Measurements from ENCODE around the gene SUPT20HL2. TPM values are rescaled to one million over a fixed set of nuclear protein-coding genes. Genes with fewer than 3 reads are reported as not detected.
"Not testable (repeated sequence)": the region's sequence is repeated elsewhere in the genome, so short reads cannot be mapped to it uniquely, and the experiment has no call there.

The SUPT20HL2 gene
- total and polyA plus RNA-seq, 4 donors, result not detected

DNA sequence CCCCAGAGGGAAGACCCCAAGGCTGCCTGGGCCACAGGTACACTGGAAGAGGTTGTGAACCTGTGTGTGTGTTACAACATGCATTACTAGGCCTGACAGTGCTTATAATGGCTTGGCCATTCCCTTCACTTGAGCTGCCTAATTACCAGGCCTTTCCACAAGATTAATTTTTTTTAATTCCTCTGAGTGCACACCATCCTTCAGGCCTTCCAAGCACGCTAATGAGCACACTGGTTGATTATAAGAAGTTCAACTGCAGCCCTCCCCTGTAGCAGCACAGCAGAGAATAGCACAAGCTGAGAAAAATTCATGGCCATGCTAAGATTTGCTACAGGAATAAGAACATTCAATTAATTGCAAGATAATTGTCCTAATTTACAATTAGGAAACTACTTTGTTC, 2.2 kb upstream of the SUPT20HL2 start (continued):
- TF ChIP-seq, protein P1, sequence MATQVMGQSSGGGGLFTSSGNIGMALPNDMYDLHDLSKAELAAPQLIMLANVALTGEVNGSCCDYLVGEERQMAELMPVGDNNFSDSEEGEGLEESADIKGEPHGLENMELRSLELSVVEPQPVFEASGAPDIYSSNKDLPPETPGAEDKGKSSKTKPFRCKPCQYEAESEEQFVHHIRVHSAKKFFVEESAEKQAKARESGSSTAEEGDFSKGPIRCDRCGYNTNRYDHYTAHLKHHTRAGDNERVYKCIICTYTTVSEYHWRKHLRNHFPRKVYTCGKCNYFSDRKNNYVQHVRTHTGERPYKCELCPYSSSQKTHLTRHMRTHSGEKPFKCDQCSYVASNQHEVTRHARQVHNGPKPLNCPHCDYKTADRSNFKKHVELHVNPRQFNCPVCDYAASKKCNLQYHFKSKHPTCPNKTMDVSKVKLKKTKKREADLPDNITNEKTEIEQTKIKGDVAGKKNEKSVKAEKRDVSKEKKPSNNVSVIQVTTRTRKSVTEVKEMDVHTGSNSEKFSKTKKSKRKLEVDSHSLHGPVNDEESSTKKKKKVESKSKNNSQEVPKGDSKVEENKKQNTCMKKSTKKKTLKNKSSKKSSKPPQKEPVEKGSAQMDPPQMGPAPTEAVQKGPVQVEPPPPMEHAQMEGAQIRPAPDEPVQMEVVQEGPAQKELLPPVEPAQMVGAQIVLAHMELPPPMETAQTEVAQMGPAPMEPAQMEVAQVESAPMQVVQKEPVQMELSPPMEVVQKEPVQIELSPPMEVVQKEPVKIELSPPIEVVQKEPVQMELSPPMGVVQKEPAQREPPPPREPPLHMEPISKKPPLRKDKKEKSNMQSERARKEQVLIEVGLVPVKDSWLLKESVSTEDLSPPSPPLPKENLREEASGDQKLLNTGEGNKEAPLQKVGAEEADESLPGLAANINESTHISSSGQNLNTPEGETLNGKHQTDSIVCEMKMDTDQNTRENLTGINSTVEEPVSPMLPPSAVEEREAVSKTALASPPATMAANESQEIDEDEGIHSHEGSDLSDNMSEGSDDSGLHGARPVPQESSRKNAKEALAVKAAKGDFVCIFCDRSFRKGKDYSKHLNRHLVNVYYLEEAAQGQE (IDR thresholded peaks at IDR 0.05), result no peak

DNA sequence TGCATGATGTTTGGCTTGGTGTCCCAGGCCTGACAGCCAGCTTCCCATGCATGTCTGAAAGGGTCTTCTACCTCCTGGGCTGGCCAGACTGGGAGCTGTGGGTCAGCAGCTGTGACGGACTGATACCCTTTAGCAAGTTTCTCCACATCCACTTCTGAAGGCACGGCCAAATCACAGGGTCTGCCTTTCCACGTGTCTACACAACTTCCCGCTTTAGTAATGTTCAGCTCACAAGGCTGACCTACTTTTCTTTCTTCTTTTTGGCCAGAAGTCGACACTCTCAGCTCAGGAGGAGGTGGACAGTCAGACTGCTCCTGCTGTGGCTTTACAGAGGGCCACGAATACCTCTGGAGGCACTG, 1.6 kb downstream of the SUPT20HL2 start:
- 87% methylated on average over 6 of the region's 6 CpGs for WGBS
- not testable (repeated sequence) for H3K27ac ChIP-seq (ENCODE audit: low read depth in 1 of 2, low read length in 2 of 2)

DNA sequence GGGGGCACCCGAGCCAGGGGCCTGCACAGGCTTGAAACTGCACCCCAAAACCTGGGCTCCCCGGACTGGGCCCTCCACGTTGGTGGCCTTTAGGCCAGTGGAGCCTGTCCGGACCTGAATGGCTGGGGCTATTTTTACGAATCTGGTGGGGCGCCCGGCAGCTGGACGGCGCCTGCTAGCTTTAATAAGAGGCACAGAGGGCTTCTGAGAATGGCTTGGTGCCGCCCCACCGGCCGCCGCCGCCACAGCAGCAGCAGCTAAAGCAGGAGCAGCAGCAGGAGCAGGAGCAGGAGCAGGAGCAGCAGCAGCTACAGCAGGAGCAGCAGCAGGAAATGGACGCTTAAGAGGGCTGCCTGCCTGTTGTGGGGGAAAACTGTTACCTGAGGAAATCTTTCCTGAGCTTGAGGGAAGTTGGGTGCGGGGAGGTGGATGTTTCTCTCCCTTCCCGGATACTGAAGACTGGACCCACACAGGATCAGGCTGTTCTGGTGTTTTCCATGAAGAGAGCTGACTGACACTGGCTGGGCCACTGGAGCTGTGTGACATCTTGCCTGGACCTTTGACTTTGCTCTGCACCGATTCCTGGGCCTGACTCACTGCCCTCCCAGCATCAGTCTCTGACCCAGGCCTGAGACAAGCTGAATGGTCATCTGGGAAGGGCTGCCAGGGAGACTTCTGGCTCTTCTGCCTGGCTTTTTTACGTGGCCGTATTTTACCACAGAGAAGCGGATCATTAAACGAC, 2.2 kb downstream of the SUPT20HL2 start:
- H3K4me3 ChIP-seq (ENCODE audit: low read depth in 1 of 3, low read length in 3 of 3); DNase-seq (ENCODE audit: low spot score); H3K4me1 ChIP-seq (ENCODE audit: control insufficient read depth in 4 of 4, insufficient read depth in 4 of 4, low read length in 3 of 4); H3K9ac ChIP-seq (ENCODE audit: low read depth in 1 of 2, low read length in 2 of 2); H3K36me3 ChIP-seq (ENCODE audit: control insufficient read depth in 4 of 4, insufficient read depth in 3 of 4, low read depth in 1 of 4, low read length in 3 of 4); H3K9me3 ChIP-seq (ENCODE audit: control insufficient read depth in 4 of 4, low read length in 3 of 4); H3K27ac ChIP-seq (ENCODE audit: low read depth in 1 of 2, low read length in 2 of 2); H3K27me3 ChIP-seq (ENCODE audit: control insufficient read depth in 4 of 4, insufficient read depth in 4 of 4, low read length in 3 of 4): not testable (repeated sequence)
- 89% methylated on average over 21 of the region's 22 CpGs for WGBS

More for the DNA sequence above, 1.6 kb downstream of the SUPT20HL2 start:
- DNase-seq (ENCODE audit: low spot score); H3K9me3 ChIP-seq (ENCODE audit: control insufficient read depth in 4 of 4, low read length in 3 of 4); H3K27me3 ChIP-seq (ENCODE audit: control insufficient read depth in 4 of 4, insufficient read depth in 4 of 4, low read length in 3 of 4); H3K4me3 ChIP-seq (ENCODE audit: low read depth in 1 of 3, low read length in 3 of 3); H3K4me1 ChIP-seq (ENCODE audit: control insufficient read depth in 4 of 4, insufficient read depth in 4 of 4, low read length in 3 of 4); H3K9ac ChIP-seq (ENCODE audit: low read depth in 1 of 2, low read length in 2 of 2); H3K36me3 ChIP-seq (ENCODE audit: control insufficient read depth in 4 of 4, insufficient read depth in 3 of 4, low read depth in 1 of 4, low read length in 3 of 4): not testable (repeated sequence)

DNA sequence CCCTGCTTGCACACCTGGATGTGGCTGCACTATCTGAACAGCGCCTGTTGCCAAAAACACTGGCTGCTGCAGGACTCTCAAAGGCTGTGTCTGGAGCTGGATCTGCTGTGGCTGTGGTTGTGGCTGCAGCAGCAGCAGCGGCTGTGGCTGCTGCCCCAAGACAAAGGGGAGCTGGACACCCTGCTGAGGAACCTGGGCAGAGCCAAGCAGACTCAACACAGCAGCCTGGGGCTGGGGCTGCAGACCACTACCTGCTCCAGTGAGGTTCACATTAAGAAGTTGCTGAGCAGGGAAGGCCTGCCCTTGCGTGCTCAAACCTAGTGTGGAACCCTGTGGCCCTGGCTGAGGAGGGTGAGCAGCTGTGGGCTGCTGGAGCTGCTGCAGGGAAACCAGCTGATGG, 3.0 kb downstream of the SUPT20HL2 start:
- not testable (repeated sequence) for H3K9ac ChIP-seq (ENCODE audit: low read depth in 1 of 2, low read length in 2 of 2); H3K27ac ChIP-seq (ENCODE audit: low read depth in 1 of 2, low read length in 2 of 2); DNase-seq (ENCODE audit: low spot score); H3K4me1 ChIP-seq (ENCODE audit: control insufficient read depth in 4 of 4, insufficient read depth in 4 of 4, low read length in 3 of 4); H3K36me3 ChIP-seq (ENCODE audit: control insufficient read depth in 4 of 4, insufficient read depth in 3 of 4, low read depth in 1 of 4, low read length in 3 of 4); H3K4me3 ChIP-seq (ENCODE audit: low read depth in 1 of 3, low read length in 3 of 3); H3K27me3 ChIP-seq (ENCODE audit: control insufficient read depth in 4 of 4, insufficient read depth in 4 of 4, low read length in 3 of 4); H3K9me3 ChIP-seq (ENCODE audit: control insufficient read depth in 4 of 4, low read length in 3 of 4)
- WGBS, result 88% methylated on average over 3 of the region's 3 CpGs

DNA sequence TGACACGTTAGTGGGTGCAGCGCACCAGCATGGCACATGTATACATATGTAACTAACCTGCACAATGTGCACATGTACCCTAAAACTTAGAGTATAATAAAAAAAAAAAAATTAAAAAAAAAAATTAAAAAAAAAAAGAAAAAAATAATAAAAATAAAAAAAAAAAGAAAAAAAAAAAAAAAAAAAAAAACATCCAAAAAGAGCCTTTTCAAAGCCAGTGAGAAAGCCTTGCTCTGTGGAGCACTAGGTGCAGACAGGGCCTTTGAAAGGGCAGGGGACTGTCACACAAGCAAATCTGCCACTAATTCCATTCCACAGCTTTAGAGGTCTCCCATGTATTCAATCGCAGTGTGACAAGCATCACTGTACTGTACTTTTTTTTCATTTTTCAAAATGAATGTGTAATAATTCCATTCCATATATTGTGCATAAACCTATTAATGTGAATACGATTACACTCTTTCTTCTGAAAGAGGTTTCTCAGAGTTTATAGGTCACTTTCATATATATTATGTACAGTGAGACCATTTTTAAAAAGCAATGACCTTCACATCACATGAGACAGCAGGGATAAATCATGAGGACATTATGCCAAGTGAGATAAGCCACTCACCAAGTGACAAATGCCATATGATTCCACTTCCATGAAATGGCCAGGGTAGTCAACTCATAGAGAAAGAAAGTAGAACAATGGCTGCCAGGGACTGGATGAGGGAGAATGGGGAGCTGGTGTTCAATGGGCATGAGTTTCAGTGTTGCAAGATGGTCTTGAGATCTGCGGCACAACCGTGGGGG, 4.1 kb downstream of the SUPT20HL2 start:
- H3K36me3 ChIP-seq (ENCODE audit: control insufficient read depth in 4 of 4, insufficient read depth in 3 of 4, low read depth in 1 of 4, low read length in 3 of 4); H3K27ac ChIP-seq (ENCODE audit: low read depth in 1 of 2, low read length in 2 of 2); H3K9ac ChIP-seq (ENCODE audit: low read depth in 1 of 2, low read length in 2 of 2); H3K9me3 ChIP-seq (ENCODE audit: control insufficient read depth in 4 of 4, low read length in 3 of 4); DNase-seq (ENCODE audit: low spot score); H3K27me3 ChIP-seq (ENCODE audit: control insufficient read depth in 4 of 4, insufficient read depth in 4 of 4, low read length in 3 of 4); H3K4me3 ChIP-seq (ENCODE audit: low read depth in 1 of 3, low read length in 3 of 3); H3K4me1 ChIP-seq (ENCODE audit: control insufficient read depth in 4 of 4, insufficient read depth in 4 of 4, low read length in 3 of 4): not testable (repeated sequence)
- WGBS, result 91% methylated on average over 5 of the region's 6 CpGs

DNA sequence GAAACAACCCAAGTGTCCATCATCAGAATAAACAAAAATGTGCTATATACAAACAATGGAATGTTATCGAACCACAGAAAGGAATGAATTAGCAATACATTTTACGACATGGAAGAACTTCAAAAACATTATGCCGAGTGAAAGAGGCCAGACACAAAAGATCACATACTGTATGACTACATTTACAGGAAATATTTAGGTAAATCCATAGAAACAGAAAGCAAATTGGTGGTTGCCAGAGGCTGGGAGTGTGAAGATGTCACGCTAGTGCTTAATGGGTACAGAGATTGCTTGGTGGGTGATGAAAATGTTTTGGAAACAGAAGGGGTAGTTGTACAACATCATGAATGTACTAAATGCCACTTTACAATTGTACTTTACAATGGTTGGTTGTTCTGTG, 5.1 kb downstream of the SUPT20HL2 start:
- not testable (repeated sequence) for H3K4me3 ChIP-seq (ENCODE audit: low read depth in 1 of 3, low read length in 3 of 3); H3K9me3 ChIP-seq (ENCODE audit: control insufficient read depth in 4 of 4, low read length in 3 of 4); H3K27ac ChIP-seq (ENCODE audit: low read depth in 1 of 2, low read length in 2 of 2); H3K9ac ChIP-seq (ENCODE audit: low read depth in 1 of 2, low read length in 2 of 2); H3K4me1 ChIP-seq (ENCODE audit: control insufficient read depth in 4 of 4, insufficient read depth in 4 of 4, low read length in 3 of 4); H3K36me3 ChIP-seq (ENCODE audit: control insufficient read depth in 4 of 4, insufficient read depth in 3 of 4, low read depth in 1 of 4, low read length in 3 of 4); DNase-seq (ENCODE audit: low spot score); H3K27me3 ChIP-seq (ENCODE audit: control insufficient read depth in 4 of 4, insufficient read depth in 4 of 4, low read length in 3 of 4)
- WGBS, result 85% methylated on average over 4 of the region's 4 CpGs

All from liver (tissue), 9 donors.